ENCODE data around the gene LILRA6.

GRCh38 chr19:54268936-54269335, 26.3 kb upstream of the LILRA6 start:
- TF ChIP-seq POLR2AphosphoS5 (IDR thresholded peaks at IDR 0.05; ENCODE audit: borderline replicate concordance, low read depth, low read length) (no peak), EZH2 (IDR thresholded peaks at IDR 0.05) (no peak), FOXP2 (optimal IDR thresholded peaks at IDR 0.05; ENCODE audit: control extremely low read depth, extremely low read length, insufficient read depth) (no peak)
